Hepatocyte (in vitro differentiated cells): ENCODE measurements around the gene AFTPH.

Source experiments
- CTCF ChIP-seq: fragments of 200-600 bp; sonication (generic); IDR thresholded peaks from 2 replicates; pipeline ENCODE4 v1.5.1; 2016; ENCODE audit warnings: antibody characterized with exemption, mild to moderate bottlenecking; ENCODE audit not compliant: poor library complexity
- EZH2 ChIP-seq: fragments of 200-600 bp; sonication (generic); IDR thresholded peaks from 2 replicates; pipeline ENCODE4 v1.6.1; 2016; ENCODE audit warnings: antibody characterized with exemption, mild to moderate bottlenecking, borderline replicate concordance
- EZH2phosphoT487 ChIP-seq: fragments of 200-600 bp; sonication (generic); IDR thresholded peaks from one replicate; pipeline ENCODE4 v1.6.1; 2018; ENCODE audit warnings: antibody characterized with exemption, mild to moderate bottlenecking, low read depth, moderate library complexity; ENCODE audit not compliant: unreplicated experiment, severe bottlenecking

- TF ChIP-seq EZH2phosphoT487: no peak
- TF ChIP-seq CTCF: no peak
- no peak for TF ChIP-seq EZH2
Observed at GRCh38 chr2:64612575-64613195, 88.6 kb downstream of the AFTPH start.
